HG02840 (cell line): Measurements from ENCODE around the gene CCDC9.
"Not testable (repeated sequence)": the region's sequence is repeated elsewhere in the genome, so short reads cannot be mapped to it uniquely, and the experiment has no call there.

Source experiments
- ATAC-seq: cut with Tn5 transposase; IDR thresholded peaks from one replicate; pipeline ENCODE4 v1.9.1; 2021; ENCODE audit warnings: mild to moderate bottlenecking, moderate library complexity, moderate number of reproducible peaks; ENCODE audit not compliant: unreplicated experiment, low FRiP score

CCDC9 gene

GRCh38 chr19:47283405-47284059 is 27.2 kb downstream of the CCDC9 start:
- no peak for ATAC-seq

DNA sequence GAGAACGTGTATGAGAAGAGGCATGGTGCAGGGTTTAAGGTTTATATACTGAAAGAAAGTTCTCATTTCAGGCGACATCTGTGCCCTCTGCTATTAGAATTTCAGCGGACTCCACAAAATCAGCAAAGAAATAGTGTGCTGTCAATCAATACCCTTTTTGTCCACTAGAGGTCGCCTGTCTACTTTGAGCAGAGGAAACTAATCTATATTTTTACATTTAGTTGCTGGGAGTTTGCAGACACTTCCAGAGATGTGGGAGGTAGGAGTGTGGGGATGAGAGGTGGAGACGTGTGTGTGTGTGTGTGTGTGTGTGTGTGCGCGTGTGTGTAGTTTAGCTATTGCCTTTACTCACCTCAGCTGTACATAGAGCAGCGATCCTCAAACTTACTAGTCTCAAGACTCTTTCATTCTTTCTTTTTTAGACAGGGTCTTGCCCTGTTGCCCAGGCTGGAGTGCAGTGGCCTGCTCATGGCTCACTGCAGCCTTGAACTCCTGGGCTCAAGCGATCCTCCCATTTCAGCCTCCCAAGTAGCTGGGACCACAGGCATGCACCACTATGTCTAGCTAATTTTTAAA is 28.1 kb downstream of the CCDC9 start:
- no peak for ATAC-seq

GRCh38 chr19:47296036-47296435 is 39.7 kb downstream of the CCDC9 start:
- no peak for ATAC-seq

- ATAC-seq: not testable (repeated sequence)
Observed at GRCh38 chr19:47300867-47301266, 44.5 kb downstream of the CCDC9 start.

DNA sequence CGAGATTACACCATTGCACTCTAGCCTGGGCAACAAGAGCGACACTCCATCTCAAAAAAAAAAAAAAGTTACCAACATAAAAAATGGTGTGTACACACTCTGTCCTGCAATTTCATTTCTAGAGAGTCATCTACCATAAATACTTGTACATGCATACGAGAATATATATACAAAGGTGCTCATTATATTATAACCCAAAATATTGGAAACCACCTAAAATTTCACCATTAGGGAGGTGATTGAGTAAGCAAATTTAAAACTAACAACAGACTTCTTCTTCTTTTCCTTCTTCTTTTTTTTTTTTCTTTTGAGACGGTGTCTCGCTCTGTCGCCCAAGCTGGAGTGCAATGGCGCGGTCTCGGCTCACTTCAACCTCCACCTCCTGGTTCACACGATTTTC is 45.9 kb downstream of the CCDC9 start:
- ATAC-seq: no peak

DNA sequence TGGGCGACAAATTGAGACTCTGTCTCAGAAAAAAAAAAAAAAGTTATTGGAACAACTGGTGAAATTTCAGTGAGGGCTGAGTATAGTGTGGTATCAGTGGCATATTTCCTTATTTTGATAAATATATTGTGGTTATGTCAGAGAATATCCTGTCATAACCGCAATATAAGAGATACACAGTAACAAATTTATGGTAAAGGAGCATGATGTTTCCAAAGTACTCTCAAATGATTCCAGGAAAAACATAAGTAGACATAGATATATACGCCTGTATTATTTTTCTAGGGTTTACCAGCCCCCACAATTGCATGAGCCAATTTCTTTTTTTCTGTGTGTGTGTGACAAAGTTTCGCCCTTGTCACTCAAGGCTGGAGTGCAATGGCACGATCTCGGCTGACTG is 47.6 kb downstream of the CCDC9 start:
- ATAC-seq: no peak

- no peak for ATAC-seq
Observed at GRCh38 chr19:47305309-47305751, 49.0 kb downstream of the CCDC9 start.

DNA sequence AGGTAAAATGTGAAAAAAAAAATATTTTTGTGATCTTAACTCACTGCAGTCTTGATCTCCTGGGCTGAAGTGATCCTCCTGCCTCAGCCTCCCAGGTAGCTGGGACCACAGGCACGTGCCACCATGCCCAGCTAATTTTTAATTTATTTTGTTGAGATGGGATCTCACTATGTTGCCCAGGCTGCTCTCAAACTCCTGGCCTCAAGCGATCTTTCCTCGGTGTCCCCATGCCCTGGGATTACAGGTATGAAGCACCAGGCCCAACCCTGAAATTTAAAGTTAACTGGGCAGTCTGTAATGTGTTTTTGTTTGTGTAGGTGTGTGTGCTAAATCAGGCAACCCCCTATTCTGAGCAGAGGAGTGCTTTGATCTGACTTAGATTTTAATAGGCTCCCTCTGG is 50.0 kb downstream of the CCDC9 start:
- ATAC-seq: no peak

DNA sequence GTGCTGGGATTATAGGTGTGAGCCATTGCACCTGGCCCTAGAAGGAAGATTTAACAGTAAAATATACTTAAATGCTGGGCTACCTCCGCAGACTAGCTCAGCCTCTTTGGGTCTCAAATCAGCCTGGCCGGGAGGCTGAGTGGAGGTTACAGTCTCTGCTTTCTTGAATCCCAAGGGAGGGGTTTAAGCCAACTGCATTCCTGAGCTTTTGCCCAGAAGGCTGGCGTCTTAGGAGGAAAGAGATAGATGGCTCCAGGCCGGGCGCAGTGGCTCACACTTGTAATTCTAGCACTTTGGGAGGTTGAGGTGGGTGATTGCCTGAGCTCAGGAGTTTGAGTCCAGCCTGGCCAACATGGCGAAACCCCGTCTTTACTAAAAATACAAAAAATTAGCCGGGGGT is 52.7 kb downstream of the CCDC9 start:
- ATAC-seq: no peak

DNA sequence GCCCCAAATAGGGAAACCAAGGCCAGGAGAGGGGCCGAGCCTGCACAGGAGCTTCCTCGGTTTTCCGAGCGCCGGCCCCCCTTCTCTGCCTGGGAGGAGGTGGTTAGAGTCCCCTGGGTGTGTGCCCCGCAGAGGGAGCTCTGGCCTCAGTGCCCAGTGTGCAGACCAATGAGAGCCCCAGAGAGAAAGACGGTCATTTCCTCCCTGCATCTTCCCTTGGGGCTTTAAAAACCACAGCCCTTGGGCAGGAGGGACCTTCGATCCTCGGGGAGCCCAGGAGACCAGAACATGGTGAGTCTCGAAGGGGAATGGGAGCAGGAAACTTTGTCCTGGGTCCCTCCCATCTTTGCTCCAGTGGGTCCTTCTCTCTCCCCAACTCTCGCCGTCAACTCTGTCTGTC is 53.3 kb downstream of the CCDC9 start, which contains the start of gene C5AR1:
Gene C5AR1 (plus strand): TSS at position 254 of the 400 bp plus-strand sequence. CDS start 35 bp downstream, at position 289.
- ATAC-seq: no peak

DNA sequence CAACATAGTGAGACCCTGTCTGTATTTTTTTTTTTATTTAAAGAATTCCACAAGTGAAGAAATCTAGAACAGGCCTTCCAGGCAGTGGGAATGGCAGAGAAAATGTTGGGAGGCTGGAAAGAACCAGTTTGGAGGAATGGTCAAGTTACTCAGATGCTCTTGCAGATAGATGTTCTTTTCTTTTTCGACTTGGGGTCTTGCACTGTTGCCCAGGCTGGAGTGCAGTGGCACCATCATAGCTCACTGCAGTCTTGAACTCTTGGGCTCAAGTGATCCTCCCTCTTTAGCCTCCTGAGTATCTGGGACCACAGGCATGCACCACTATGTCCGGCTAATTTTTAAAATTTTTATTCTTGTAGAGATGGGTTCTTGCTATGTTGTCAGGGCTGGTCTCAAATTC is 54.0 kb downstream of the CCDC9 start:
- no peak for ATAC-seq

DNA sequence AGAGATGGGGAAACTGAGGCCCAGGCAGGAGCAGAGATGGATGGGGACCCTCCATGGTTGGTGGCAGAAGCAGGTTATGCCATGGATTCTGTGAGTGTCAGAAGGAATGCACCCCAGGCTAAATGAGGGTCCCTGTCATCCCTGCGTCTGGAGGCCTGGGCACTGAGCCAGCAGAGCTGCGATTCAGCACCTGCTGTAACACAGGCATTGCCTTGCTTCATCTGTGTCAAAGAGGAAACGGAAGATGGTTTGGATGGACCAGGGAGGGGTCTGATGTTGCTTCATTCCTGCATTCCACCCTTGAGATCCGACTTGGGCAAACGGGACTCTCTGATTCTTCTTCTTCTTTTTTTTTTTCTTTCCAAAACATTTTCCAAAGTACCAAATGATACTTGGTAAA is 54.5 kb downstream of the CCDC9 start:
- ATAC-seq: no peak

- ATAC-seq: no peak
Observed at GRCh38 chr19:47312366-47313006, 56.2 kb downstream of the CCDC9 start.

DNA sequence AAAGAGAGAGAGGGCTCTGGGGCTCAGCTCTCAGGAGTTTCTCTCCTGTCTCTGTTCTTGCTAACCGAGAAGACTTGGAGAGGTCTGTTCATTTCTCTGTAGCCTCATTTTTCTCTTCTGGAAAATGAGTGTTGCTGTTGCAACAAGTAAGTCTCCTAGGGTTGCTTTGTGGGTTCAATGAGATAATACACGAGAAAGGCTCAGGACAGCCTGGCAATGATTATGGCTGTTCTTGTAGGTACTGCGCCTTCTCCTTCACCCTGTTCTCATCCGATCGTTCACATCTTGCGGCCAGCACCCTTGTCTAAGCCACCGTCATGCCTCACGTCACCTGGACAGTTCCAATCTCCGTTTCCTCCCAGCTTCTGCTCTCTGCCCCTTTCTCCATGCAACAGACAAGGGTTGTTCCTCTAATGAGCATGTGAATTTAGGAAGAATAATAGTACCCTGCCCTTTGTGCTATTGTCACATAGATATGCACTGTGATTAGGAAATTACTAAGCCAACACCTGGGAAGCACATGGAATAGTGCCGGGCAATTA is 57.5 kb downstream of the CCDC9 start:
- ATAC-seq: no peak

DNA sequence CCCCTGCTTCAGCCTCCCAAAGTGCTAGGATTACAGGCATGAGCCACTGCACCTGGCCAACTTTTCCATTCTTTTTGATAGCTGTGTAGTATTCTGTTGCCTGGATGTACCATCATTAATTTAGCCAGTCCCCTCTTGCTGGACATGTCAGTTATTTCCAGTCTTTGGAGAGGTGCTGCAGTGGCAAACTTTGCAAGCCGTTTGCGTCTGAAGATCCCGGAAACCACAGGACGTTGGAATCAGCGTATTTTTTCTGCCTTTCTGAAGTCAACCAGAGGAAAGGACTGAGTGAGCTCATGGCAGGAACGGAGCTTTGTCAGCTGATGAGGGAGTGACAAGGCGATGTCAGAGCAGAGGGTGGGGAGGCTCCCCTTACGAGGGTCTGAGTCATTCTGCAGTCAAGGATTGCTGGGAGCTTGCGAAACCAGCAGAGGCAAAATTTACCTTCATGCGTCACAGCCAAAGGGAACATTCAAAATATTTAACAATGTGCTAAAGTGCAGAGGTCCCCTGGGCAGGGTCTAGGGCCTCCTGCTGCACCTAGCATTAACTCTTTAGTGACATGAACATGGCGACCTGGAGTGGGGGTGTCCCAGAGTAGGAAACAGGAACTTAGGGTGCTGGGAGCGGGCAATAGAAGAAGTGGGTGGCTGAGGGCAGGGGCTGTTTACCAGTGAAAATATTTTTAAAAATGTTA is 58.9 kb downstream of the CCDC9 start:
- no peak for ATAC-seq

DNA sequence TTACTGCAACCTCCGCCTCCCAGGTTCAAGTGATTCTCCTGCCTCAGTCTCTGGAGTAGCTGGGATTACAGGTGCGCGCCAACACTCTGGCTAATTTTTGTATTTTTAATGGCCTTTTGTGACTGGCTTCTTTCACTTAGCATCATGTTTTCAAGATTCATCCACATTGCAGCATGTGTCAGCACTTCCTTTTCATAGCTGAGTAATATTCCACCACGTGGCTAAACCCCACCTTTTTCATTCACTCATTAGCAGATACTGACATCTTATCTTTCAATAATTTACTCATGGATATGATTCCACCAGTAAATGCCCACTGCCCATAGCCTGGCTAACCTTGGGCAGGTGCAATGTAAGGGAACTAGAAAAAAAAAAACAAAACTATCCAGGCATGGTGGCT is 60.2 kb downstream of the CCDC9 start:
- no peak for ATAC-seq

- no peak for ATAC-seq
Observed at GRCh38 chr19:47319923-47320871, 63.9 kb downstream of the CCDC9 start.
